Stimulated activated CD4-positive, alpha-beta T cell treated with anti-CD3 and anti-CD28 coated beads, Interleukin-12 subunit alpha, Interleukin-12 subunit beta, amount 100 ng/mL, for 48 hours (primary cell): ENCODE measurements around the gene ACSL1.
A peak's percentile ranks its signal among the peaks of the same experiment; 100 is the strongest.
"Not testable (repeated sequence)": the region's sequence is repeated elsewhere in the genome, so short reads cannot be mapped to it uniquely, and the experiment has no call there.

ENCODE experiments used
- DNase-seq, 3 donors: peaks; one replicate each; pipeline ENCODE4 v3.0.0-alpha.2; 2020; ENCODE audit warnings: low read depth in 2 of 3, low spot score in 1 of 3

ACSL1 gene

DNA sequence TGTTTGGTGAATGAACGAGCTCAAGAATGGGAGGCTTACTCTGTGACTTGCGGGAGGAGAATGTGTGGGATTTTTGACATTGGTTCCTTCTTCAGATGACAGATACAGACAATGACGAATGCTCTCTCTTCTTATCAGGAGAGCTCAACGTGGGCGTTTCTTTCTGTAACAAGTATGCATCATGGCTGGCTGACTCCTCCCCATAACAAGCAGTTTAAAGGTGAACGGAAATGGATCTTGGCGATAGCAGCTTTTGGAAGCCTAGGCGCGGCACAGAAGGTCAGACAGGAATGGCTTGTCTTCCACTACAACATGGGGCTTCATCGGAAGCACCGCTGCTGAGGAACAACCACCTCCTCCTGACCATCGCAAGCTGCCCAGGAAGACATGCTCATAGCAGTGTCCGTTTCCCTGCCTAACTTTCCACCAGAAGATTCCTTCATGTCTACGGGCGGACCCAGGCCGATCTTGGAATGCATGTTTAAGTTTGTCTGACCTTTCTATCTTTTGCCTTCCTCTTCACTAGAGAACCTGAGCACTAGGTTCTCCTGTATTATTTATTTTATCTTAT, 18.3 kb upstream of the ACSL1 start:
- DNase-seq, result peak in 1 of 3 donors; percentile 34

DNA sequence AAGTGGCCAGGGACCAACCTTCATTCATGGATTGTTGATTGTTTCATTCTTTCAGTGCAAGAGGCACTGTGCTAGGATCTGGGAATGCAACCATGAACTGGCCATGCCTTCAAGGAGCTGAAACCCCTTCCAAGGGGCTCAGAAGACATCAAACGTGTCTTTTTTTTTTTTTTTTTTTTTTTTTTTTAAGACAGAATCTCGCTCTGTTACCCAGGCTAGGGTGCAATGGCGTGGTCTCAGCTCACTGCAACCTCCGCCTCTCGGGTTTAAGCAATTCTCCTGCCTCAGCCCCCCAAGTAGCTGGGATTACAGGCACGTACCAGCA, 13.3 kb upstream of the ACSL1 start:
- not testable (repeated sequence) for DNase-seq

DNA sequence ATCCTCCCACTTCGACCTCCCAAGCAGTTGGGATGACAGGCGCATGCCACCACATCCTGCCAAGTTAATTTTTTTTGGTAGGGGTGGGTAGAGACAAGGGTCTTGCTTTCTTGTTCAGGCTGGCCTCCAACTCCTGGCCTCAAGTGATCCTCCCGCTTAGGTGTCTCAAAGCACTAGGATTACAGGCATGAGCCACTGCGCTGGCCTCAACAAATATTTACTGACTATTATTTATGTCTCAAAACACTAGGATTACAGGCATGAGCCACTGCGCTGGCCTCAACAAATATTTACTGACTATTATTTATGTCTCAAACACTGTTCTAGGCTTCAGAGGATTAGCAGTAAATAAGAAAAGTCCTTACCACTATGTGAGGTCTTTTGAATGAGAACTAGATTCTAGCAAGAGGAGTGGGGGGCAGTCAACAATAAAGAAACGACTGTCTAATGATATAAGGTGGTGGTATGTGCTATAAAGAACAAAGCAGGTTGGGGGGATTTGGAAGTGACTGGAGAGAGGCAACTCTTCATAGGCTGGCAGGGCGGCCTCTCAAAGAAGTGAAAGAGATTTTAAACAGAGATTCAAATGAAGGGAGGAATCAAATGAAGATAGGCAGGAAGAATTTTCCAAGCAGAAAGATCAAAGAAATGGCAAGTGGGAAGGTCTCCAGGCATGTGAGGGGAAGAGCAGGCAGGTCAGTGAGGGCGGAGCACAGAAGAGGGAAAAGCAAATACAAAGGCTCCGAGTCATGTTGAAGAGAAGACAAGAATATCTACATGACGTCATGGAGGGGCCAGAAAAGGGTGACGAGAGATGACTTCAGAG, 12.7 kb upstream of the ACSL1 start:
- no peak for DNase-seq

DNA sequence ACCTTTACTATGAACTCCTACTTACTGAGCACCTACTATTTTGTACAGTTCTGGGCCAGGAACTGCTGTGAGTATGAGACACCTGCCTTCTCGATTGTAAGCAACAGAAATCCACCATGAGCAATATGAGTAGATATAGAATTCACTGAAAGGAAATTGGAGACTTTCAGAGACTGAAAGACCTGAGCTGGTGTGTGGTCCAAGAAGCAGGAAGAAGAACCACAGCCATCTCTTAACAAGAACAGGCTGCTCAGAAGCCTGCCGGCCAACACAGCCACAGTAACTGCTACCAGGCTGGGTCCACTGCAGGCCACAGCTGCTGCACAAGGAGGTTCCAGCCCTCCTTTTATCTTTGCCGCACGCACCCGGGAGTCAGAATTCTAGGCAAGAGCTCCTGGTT, 10.8 kb upstream of the ACSL1 start:
- DNase-seq, result no peak

DNA sequence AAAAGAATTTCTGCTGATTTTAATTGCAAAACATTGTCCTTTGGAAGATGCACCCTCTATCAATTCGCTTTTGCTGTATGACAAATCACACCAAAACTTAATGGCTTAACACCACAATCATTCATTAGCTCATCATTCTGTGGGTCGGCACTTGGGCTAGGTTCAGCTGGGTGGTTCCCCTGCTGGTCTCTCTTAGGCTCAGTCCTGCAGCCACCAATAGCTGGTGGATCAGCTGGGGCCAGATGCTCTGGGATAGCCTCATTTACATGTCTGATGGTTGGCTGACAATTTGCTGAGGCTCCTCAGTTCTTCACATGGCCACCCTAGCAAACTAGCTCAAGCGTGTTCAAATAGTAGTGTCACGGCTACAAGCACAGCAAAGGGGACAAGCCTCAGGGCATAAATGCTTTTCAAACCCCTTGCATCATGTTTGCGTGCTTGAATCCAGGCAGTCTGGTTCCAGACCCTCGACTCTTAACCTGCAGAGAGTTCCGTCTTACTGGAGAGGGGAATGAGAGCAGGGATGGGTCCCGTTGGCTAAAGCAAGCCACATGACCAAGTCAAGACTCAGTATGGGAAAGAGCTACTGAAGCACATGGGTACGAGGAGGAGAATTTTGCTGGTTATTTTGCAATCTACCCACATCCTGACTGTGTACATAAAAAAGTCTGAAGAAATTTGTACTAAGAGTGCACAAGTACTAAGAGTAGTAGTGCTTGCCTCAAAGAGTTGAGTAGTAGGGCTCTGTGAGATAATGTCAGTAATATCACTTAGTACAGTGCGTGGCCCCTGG, 7.5 kb upstream of the ACSL1 start:
- DNase-seq, result no peak

DNA sequence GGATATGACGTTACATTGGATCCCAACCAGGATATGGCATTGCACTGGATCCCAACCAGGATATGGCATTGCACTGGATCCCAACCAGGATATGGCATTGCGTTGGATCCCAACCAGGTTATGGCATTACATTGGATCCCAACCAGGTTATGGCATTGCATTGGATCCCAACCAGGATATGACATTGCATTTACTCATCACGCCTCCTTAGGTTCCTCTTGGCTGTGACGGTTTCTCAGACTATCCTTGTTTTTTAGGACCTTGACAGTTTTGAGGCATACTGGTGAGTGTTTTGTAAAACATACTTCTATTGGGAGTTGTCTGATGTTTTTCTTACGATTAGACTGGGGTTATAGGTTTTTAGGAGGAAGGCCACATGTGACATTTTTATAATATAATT, 5.4 kb upstream of the ACSL1 start:
- DNase-seq, result no peak

DNA sequence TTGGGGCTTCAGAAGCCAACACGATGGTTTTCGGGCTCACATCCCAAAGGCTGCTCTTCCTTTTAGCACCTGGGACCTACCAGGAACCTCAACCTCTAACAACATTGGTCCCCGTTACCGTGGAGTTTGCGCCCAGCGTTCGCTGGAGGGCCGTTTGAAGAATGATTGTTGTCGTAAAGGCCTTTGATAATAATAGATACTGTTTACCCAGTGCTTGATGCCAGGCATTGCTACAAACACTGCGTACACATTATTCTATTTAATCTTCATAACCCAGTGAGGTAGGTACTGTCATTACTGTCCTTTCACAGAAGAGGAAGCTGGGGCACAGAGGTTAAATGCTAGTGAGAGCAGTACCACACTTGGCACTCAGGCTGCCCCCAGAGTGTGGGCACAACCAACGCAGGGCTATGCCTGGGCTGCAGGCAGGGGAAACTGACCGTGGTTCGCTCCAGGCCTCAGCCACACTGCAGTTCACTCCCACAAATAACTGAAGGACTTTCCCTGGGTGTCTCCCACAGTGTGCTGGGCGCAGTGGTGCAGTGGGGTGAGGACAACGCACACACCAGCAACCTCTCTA, 1.0 kb upstream of the ACSL1 start:
- no peak for DNase-seq

DNA sequence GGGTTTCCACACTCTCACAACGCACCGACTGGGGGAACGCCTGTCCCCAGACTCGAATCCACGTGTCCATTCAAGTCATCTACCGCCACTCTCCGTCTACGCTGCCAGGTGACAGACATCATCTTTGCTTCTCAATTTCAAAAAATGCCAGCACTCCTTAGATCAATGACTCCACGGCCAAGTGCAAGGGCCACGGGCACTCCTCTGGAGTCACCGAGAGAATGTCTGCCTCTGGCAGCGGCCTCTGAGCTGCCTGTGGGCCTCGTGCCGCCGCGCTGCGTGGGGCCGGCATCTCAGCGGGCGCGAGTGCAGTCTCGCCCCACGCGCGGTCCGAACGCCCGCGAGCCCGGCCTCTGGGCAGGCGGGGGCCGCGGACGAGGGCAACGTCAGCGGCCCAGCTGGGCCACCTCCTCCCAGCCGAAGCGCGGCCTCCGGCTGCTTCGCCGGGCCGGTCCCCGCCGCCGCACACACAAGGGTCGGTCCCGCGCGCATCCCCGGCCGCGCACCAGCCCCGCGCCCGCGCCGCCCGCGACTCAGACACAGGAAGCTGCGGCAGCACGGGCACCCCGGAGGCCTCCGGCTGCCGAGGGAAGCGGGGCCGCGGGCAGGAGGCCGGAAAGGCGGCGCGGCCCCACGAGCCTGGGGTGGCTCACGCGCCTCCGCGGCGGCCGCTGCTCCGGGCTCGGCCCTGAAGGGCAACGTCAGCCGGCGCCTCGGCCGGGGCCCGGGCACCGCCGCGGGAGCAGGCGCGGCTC, 450 bp downstream of the ACSL1 start:
- DNase-seq, result peak in 1 of 3 donors; percentile 37

DNA sequence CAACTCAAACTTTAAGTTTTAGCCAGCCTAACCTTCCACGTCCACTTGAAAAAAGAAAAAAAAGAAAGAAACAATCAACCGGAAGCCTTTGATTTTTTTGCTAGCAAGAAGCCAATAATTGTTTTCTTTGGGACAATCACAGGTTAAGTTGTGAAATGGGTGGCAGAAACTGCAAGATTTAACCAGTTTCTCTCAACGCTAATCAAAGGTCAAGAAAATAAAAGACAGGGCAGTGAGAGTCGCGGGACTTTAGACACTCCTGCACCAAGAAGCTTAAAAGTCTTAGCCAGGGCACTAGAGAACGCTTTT, 1.0 kb downstream of the ACSL1 start:
- DNase-seq, result no peak

DNA sequence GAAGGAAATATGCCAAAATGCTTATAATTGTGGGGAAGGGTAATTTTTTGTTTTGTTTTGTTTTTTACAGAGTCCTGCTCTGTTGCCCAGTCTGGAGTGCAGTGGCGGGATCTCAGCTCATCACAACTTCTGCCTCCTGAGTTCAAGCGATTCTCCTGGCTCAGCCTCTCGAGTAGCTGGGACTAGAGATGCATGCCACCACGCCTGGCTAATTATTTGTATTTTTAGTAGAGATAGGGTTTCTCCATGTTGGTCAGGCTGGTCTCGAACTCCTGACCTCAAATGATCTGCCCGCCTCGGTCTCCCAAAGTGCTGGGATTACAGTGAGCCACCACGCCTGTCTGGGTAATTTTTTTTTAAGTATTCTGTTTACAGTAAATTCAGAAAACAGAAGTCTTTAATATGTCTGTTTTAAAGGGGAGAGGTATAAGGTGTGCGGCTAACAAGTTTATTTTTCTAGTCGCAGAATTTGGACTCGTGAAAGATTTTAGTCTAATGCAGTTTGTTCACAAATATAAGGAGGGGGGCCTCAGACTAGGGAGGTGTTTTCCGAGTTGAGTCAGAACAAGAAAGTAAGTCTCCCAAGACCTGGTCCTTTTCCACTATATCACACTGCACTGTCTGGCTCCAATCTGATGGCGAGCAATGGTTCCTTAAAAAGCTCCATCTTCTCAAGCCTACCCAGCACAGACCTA, 1.5 kb downstream of the ACSL1 start:
- no peak for DNase-seq

DNA sequence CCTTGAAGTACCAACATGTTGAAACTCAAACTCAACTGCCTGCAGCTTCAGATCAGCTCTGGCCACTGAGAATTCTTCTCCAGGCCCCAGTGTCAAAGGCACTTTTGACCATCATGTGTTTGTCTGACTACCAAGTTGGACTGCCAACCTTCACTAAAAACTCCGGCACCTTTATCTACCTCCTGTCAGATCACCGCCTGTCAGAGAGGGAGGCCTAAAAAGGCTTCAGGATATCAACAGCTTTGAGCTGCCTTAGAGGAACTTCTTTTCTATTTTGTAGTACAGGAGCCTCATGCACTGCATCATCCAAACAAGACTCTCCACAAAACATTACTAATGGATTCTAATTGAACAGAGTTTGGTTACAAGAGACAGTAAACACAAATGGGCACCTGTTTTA, 2.8 kb downstream of the ACSL1 start:
- no peak for DNase-seq

DNA sequence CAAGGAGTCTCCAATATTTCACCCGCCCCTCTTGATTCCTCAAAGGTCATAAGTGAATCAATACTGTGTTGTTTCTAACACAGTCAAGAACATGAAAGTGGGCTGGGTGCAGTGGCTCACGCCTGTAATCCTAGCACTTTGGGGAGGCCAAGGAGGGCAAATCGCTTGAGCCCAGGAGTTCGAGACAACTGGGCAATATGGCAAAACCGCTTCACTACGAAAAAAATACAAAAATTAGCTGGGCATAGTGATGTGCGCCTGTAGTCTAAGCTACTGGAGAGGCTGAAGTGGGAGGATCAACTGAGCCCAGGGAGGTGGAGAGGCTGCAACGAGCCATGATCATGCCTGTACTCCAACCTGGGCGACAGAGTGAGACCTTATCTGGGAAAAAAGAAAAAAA, 3.4 kb downstream of the ACSL1 start:
- DNase-seq, result no peak

DNA sequence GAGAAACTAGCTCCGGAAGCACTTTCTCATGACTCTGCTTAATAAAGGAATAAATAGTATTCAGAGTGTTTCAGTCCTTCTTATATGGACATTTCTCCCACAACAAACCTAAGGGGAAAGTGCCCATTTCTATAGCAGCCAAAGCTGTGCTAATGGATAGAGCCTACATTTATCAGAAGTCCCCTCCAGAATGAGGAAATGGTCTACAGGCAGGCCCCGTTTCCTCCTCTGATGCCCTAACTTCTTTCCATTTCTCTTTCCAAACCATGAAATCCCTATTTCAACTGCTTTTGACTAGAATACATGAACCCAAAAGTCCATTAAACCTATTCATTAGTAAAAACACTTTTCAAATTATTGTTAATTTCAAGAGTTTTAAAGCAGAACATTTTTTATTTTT, 4.5 kb downstream of the ACSL1 start:
- DNase-seq, result no peak

DNA sequence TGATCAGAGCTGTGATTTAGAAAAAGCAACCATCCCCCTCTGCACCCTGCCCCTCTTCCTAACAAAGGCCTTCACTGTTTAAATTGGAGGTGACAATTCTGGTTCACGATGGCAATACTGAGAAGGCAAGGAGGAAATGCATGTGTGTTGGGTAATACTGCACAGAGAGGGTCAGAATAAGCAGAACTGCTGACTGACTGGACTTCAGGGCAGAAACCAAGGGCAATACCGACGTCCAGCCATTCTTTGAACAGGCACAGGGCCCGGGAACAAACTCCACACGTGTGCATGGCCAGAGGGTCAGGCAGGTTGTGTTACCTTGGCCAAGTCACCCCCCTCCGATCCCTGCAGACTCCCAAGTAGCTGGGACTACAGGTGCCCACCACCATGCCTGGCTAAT, 6.0 kb downstream of the ACSL1 start:
- no peak for DNase-seq

DNA sequence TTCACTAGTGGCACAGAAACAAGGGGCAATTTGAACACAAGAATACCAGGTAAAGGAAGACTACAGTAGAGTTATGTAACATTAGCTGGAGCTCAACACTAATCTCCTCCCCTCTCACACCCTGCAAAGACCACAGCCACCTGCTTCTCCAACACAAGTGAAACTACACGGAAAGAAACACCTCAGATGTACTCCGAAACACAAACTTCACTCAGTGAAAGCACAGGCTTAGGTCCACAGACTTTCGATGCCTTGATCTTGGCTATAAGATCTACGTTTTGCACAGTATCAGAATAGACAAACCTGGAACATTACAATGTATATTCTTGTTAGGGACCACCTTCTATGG, 7.6 kb downstream of the ACSL1 start:
- no peak for DNase-seq

DNA sequence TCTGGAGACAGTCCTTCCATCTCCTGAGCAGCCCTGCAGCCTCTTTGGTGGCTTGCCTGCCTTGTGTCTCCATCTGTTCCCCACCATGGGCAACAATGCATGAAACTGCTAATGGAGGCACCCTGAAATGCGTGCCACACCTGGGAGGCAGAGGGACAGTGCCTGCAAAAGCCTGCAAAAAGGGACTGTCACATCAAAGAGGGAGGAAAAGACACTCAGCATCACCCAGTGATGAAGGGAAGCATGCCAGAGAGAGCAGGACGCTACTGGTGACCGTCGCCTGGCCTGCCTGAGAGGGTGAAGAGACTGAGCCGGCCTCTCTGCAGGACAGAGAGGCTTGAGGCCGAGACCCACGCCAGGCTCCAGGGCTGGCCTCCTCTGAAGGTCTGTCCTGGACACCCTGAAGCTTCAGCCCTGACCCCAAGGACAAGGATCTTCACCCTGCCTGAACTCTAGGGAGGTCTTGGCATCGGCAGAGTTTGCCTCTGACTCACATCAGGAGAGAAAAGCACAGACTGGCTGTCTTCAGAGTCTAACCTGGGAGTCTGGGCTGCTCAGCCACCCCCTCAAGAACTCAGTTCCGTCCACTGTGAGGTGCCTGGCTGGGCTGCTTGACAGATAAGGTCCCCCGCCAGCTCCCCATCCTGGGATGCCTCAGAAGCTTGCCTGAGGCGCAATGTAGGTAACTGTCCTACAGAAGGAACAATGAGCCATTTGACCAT, 8.1 kb downstream of the ACSL1 start:
- no peak for DNase-seq

DNA sequence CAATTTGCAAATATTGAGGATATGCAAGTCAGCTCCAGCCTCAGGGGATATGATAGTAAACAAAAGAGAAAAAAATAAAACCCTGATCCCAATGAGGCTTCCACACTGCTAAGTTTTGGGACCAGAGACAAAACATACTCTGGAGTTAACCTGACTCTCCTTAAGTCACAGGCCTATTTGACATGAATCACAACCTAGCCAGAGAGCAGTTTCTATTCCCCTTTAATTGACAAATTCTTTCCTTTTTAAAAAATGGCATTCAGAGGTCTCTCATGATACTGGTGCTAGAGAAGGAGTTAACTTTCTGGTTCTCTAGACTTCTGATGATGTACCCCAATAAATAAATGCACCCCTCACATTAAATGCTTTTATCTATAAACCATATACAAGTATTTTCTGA, 8.8 kb downstream of the ACSL1 start:
- no peak for DNase-seq

DNA sequence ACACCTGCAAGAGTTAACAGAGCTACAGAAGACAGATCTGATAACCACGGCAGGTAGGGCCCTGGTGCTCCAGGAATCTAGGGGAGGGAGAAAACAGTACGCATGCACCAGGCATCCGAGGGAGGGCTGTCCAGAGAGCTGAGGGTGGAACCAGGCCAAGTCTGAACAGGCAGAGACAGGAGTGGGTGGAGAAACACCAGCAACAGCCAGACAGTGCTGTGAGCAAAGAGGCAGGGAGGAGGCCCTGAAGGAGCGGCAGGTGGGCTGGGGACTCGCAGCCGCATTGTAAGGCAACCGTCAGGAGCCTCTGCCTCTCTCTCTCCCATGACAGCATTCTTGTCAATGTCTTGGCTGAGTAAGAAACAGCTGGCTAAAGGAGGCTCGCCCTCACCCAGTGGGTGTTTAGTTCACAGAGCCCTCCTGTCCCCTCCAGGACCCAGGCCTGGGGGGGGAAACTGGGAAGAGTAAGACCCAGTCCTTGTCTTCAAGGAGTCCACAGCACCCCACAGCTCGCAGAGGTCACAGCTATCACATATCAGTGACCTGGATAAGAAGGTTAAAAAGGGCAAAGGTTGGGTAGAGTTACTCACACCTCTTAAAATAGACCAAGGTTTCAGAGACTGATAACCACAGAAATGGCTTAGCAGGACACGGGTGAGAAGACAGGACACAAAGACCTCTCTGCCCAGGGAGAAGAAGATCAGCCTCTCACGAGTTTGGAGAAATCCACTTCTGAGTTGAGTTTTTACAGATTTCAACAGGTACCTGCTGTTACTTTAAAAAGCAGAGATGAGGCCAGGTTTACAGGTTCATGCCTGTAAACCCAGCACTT, 10.5 kb downstream of the ACSL1 start:
- no peak for DNase-seq

DNA sequence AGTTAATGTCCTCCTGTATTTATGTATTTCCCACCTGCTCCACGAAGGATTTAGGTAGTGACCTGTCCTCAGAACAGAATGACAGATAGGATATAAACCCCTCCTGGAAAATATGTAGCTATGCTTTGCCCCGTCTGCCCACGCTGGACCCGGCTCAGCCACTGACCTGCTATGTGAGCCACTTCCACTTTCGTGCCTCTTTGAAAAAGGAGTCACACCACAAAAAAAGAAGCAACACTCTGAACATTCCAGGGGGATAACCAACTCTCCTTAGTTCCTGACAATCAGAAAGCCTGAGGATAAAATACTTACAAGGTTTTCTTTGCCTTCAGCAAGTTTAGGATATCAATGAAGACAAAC, 11.1 kb downstream of the ACSL1 start:
- DNase-seq, result no peak
